GM21528 (cell line): ENCODE measurements around the gene COL25A1.

Experiments used
- ATAC-seq: cut with Tn5 transposase; IDR thresholded peaks from one replicate; pipeline ENCODE4 v1.9.1; 2021; ENCODE audit warnings: mild to moderate bottlenecking, moderate library complexity; ENCODE audit not compliant: unreplicated experiment, low FRiP score

Gene COL25A1

GRCh38 chr4:108834166-108834834 lies 468.2 kb downstream of the COL25A1 start:
- ATAC-seq, result no peak

- ATAC-seq, result no peak
These were observed 469.4 kb downstream of the COL25A1 start for GRCh38 chr4:108833046-108833445.

GRCh38 chr4:108831886-108832285 lies 470.6 kb downstream of the COL25A1 start:
- no peak for ATAC-seq

GRCh38 chr4:108831291-108831690 lies 471.2 kb downstream of the COL25A1 start:
- ATAC-seq, result no peak

GRCh38 chr4:108830509-108831244 lies 471.8 kb downstream of the COL25A1 start:
- no peak for ATAC-seq

GRCh38 chr4:108829966-108830492 lies 472.4 kb downstream of the COL25A1 start:
- no peak for ATAC-seq

- ATAC-seq, result no peak
These were observed 473.8 kb downstream of the COL25A1 start for GRCh38 chr4:108828620-108829019.

GRCh38 chr4:108825737-108826136 lies 476.7 kb downstream of the COL25A1 start:
- ATAC-seq, result no peak

GRCh38 chr4:108821351-108821930 lies 481.0 kb downstream of the COL25A1 start:
- no peak for ATAC-seq

GRCh38 chr4:108820492-108821350 lies 481.7 kb downstream of the COL25A1 start:
- no peak for ATAC-seq

GRCh38 chr4:108814326-108814725 lies 488.1 kb downstream of the COL25A1 start:
- ATAC-seq, result no peak

GRCh38 chr4:108813261-108813660 lies 489.2 kb downstream of the COL25A1 start:
- ATAC-seq, result no peak

GRCh38 chr4:108811486-108811885 lies 491.0 kb downstream of the COL25A1 start:
- ATAC-seq, result no peak

GRCh38 chr4:108810087-108810486 lies 492.4 kb downstream of the COL25A1 start:
- no peak for ATAC-seq

GRCh38 chr4:108804648-108805273 lies 497.7 kb downstream of the COL25A1 start:
- ATAC-seq, result no peak

- ATAC-seq, result no peak
These were observed 503.2 kb downstream of the COL25A1 start for GRCh38 chr4:108799306-108799705.

GRCh38 chr4:108796173-108796572 lies 506.3 kb downstream of the COL25A1 start:
- no peak for ATAC-seq

GRCh38 chr4:108795733-108796132 lies 506.7 kb downstream of the COL25A1 start:
- no peak for ATAC-seq

GRCh38 chr4:108794136-108794535 lies 508.3 kb downstream of the COL25A1 start:
- no peak for ATAC-seq

GRCh38 chr4:108793415-108793814 lies 509.0 kb downstream of the COL25A1 start:
- no peak for ATAC-seq
